Peyer's patch (tissue), 4 donors: Measurements from ENCODE around the gene TIPIN. TPM values are rescaled to one million over a fixed set of nuclear protein-coding genes. Genes with fewer than 3 reads are reported as not detected.
"Not testable (repeated sequence)": the region's sequence is repeated elsewhere in the genome, so short reads cannot be mapped to it uniquely, and the experiment has no call there.

ENCODE experiments used
- DNase-seq, 3 donors: peaks; one replicate each; pipeline ENCODE4 v3.0.0-alpha.2; 2017 to 2019
- H3K27ac ChIP-seq, 4 donors: fragments of 200-600 bp; sonication (generic); one replicate each; pipeline ENCODE4 v1.5.1; 2016 to 2019
- H3K27me3 ChIP-seq, 2 donors: fragments of 200-600 bp; sonication (generic); one replicate each; pipeline ENCODE4 v1.5.1; 2019
- H3K36me3 ChIP-seq, 3 donors: fragments of 200-600 bp; sonication (generic); one replicate each; pipeline ENCODE4 v1.5.1; 2016 to 2019
- H3K4me1 ChIP-seq, 4 donors: fragments of 200-600 bp; sonication (generic); one replicate each; pipeline ENCODE4 v1.5.1; 2016 to 2019
- H3K4me3 ChIP-seq, 4 donors: fragments of 200-600 bp; sonication (generic); 1 replicate in 3 of 4; 2 replicates in 1 of 4; pipeline ENCODE4 v1.5.1; 2016 to 2019; ENCODE audit warnings: mild to moderate bottlenecking in 1 of 4
- H3K9me3 ChIP-seq, 4 donors: fragments of 200-600 bp; sonication (generic); one replicate each; pipeline ENCODE4 v1.5.1; 2016 to 2019; ENCODE audit warnings: mild to moderate bottlenecking in 1 of 4
- CTCF ChIP-seq, 6 experiments: fragments of 450-650 bp in 4 of 6; fragments of 200-600 bp in 2 of 6; sonication (generic) in 1 of 6; IDR thresholded peaks; one replicate each; pipeline ENCODE4 v1.5.1; 2017 to 2019; ENCODE audit warnings: antibody characterized with exemption in 6 of 6, mild to moderate bottlenecking in 3 of 6, moderate library complexity in 1 of 6
- POLR2A ChIP-seq, 2 donors: fragments of 450-650 bp; IDR thresholded peaks; one replicate each; pipeline ENCODE4 v1.5.1; 2017; ENCODE audit warnings: antibody characterized with exemption in 2 of 2, mild to moderate bottlenecking in 2 of 2, moderate library complexity in 2 of 2
- total RNA-seq, 4 donors: library from RNA; depleted of rRNA; stranded (reverse); fragments of >200 nt; gene quantifications; one replicate each; pipeline ENCODE4 v1.1.0, GENCODE V29; 2016

Gene TIPIN
- total RNA-seq, 4 donors from 2014 or later = 2.6 to 10.6 (median 6.8) TPM

- Histone ChIP-seq H3K4me1 (peaks cover 0 to 41% (median 13%) of the 10 kb centered on the region in 4 donors), H3K4me3 (peak overlapping the region; percentile 85 to 99 (median 92)), H3K9me3 (no peaks in the 10 kb centered on the region), H3K27me3 (no peaks in the 10 kb centered on the region), H3K27ac (peak overlapping the region in 2 of 4 donors; percentile 94 to 98), H3K36me3 (no peaks in the 10 kb centered on the region)
- no peak for DNase-seq
- TF ChIP-seq CTCF (IDR thresholded peaks at IDR 0.05) = peak in 1 of 6 experiments; percentile 1
- no peak for TF ChIP-seq POLR2A (IDR thresholded peaks at IDR 0.05)
These were observed 31.5 kb upstream of the TIPIN start for GRCh38 chr15:66388043-66388363.

GRCh38 chr15:66387163-66388042, 30.9 kb upstream of the TIPIN start:
- no peaks in the 10 kb centered on the region for H3K27me3 ChIP-seq
- TF ChIP-seq POLR2A (IDR thresholded peaks at IDR 0.05) (no peak), CTCF (IDR thresholded peaks at IDR 0.05) (peak in 5 of 6 experiments; percentile 15 to 43 (median 32))
- peak overlapping the region; percentile 92 to 98 (median 94) for H3K27ac ChIP-seq
- H3K36me3 ChIP-seq = no peaks in the 10 kb centered on the region
- peak overlapping the region; percentile 85 to 99 (median 92) for H3K4me3 ChIP-seq
- peaks cover 0 to 41% (median 13%) of the 10 kb centered on the region in 4 donors for H3K4me1 ChIP-seq
- DNase-seq = peak; percentile 54 to 76 (median 76)
- no peaks in the 10 kb centered on the region for H3K9me3 ChIP-seq

- DNase-seq = peak; percentile 97 to 99 (median 99)
- Histone ChIP-seq H3K4me3 (peak within 1 kb of the TSS; percentile 85 to 99 (median 92)), H3K4me1 (peaks cover 0 to 37% (median 12%) of the 10 kb centered on the region in 4 donors), H3K36me3 (no peaks in the 10 kb centered on the region), H3K9me3 (no peaks in the 10 kb centered on the region), H3K27ac (peak within 1 kb of the TSS; percentile 92 to 98 (median 94)), H3K27me3 (no peaks in the 10 kb centered on the region)
- TF ChIP-seq CTCF (IDR thresholded peaks at IDR 0.05) (peak; percentile 62 to 78 (median 70)), POLR2A (IDR thresholded peaks at IDR 0.05) (peak; percentile 62 to 86)
These were observed 30.0 kb upstream of the TIPIN start, which contains the start of gene MAP2K1 for GRCh38 chr15:66386204-66387123. TSS of gene MAP2K1 (plus strand) at chr15:66386912. CDS start at chr15:66387348, 436 bp downstream.

GRCh38 chr15:66381376-66381775, 24.9 kb upstream of the TIPIN start:
- not testable (repeated sequence) for H3K9me3 ChIP-seq, H3K4me3 ChIP-seq, H3K27ac ChIP-seq, H3K4me1 ChIP-seq, H3K27me3 ChIP-seq, H3K36me3 ChIP-seq, DNase-seq

- DNase-seq = no peak
- no peaks in the 10 kb centered on the region for H3K4me1 ChIP-seq
- no peak for TF ChIP-seq POLR2A (IDR thresholded peaks at IDR 0.05)
- no peak for TF ChIP-seq CTCF (IDR thresholded peaks at IDR 0.05)
- no peaks in the 10 kb centered on the region for H3K9me3 ChIP-seq
- H3K36me3 ChIP-seq = no peaks in the 10 kb centered on the region
- H3K27me3 ChIP-seq = no peaks in the 10 kb centered on the region
- H3K27ac ChIP-seq = no peak overlapping the region
- H3K4me3 ChIP-seq = no peak overlapping the region
These were observed 22.4 kb upstream of the TIPIN start for GRCh38 chr15:66378814-66379430.
